ENCODE data around the gene SLC2A9.

GRCh38 chr4:9937078-9937477, 84.2 kb downstream of the SLC2A9 start:
- TF ChIP-seq, protein P1, sequence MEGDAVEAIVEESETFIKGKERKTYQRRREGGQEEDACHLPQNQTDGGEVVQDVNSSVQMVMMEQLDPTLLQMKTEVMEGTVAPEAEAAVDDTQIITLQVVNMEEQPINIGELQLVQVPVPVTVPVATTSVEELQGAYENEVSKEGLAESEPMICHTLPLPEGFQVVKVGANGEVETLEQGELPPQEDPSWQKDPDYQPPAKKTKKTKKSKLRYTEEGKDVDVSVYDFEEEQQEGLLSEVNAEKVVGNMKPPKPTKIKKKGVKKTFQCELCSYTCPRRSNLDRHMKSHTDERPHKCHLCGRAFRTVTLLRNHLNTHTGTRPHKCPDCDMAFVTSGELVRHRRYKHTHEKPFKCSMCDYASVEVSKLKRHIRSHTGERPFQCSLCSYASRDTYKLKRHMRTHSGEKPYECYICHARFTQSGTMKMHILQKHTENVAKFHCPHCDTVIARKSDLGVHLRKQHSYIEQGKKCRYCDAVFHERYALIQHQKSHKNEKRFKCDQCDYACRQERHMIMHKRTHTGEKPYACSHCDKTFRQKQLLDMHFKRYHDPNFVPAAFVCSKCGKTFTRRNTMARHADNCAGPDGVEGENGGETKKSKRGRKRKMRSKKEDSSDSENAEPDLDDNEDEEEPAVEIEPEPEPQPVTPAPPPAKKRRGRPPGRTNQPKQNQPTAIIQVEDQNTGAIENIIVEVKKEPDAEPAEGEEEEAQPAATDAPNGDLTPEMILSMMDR (IDR thresholded peaks at IDR 0.05) = no peak
- no peak for TF ChIP-seq POLR2A (IDR thresholded peaks at IDR 0.05)
